Stimulated activated CD8-positive, alpha-beta memory T cell treated with anti-CD3 and anti-CD28 coated beads, Interleukin-12 subunit alpha, Interleukin-12 subunit beta, amount 100 ng/mL, for 24 hours (primary cell): Measurements from ENCODE around the gene PPM1F.
"Not testable (repeated sequence)": the region's sequence is repeated elsewhere in the genome, so short reads cannot be mapped to it uniquely, and the experiment has no call there.

Source experiments
- DNase-seq: peaks from one replicate; pipeline ENCODE4 v3.0.0-alpha.2; 2020; ENCODE audit errors: extremely low read depth

Gene PPM1F

DNA sequence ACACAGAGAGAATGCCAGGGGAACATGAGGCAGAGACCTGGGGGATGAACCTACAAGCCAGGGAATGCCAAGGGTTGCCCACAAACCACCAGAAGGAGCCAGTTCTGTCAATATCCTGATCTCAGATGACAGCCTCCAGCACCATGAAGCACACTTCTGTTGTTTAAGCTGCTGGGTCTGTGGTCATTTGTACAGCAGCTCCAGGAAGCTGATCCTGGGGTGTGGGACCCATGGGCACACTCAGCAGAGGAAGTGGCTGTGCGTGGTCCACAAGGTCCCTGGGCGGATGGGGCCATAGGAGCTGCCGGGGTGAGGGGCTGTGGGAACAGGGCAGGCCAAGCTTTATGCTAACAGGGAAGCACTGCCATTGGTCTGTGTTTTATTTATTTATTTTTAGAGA, 12.1 kb downstream of the PPM1F start:
- DNase-seq: no peak

DNA sequence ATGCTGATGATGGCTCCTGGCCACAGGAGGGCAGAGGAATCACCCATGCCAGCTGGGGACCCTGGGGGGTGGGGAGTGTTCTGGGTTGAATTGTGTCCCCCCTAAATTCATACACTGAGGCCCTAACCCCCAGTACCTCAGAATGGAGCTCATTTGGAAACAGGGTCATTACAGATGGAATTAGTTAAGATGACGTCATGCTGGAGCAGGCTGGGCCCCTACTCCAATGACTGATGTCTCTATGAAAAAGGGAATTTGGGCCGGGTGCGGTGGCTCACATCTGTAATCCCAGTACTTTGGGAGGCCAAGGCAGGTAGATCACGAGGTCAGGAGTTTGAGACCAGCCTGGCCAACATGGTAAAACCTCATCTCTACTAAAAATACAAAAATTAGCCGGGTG, 12.7 kb downstream of the PPM1F start:
- DNase-seq: not testable (repeated sequence)

DNA sequence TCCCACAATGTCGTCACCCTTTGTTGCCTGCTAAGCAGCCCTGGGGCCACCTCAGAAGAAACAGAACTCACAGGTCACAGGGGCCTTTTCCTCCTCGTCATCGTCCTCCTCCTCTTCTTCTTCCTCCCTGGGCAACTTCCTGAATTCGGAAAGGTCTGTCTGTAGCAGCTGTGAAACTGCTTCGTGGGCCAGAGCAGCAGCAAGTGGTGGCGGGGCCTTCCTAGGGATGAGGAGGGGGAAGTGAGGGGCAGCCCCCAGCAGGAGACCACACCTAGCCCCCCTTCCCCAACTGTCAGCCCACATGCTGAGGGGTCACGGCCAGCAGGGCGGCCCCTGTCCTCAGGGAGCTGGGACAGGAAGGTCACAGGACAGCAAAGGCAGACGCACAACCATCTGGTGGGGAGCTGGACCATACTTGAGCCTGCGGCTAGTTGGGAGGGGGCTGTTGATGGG, 13.2 kb downstream of the PPM1F start:
- DNase-seq: no peak

DNA sequence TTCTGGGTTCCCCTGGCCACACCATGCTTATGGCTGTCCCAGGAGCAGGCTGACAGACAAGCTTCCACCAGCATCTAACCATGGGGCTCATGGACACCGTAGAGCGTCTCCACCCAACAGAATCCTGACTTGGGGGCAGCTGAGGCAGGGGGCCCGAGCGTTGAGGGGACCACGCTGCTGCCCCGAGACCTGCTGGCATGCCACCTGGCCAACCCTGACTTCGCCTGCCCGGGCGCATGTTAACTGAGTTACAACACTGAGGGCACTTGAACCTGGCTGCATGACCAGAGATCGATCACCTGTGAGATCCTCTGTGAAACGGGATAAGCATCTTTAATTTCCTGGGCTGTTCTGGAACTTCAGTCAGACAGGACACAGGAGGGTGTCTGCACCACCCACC, 13.7 kb downstream of the PPM1F start:
- no peak for DNase-seq

DNA sequence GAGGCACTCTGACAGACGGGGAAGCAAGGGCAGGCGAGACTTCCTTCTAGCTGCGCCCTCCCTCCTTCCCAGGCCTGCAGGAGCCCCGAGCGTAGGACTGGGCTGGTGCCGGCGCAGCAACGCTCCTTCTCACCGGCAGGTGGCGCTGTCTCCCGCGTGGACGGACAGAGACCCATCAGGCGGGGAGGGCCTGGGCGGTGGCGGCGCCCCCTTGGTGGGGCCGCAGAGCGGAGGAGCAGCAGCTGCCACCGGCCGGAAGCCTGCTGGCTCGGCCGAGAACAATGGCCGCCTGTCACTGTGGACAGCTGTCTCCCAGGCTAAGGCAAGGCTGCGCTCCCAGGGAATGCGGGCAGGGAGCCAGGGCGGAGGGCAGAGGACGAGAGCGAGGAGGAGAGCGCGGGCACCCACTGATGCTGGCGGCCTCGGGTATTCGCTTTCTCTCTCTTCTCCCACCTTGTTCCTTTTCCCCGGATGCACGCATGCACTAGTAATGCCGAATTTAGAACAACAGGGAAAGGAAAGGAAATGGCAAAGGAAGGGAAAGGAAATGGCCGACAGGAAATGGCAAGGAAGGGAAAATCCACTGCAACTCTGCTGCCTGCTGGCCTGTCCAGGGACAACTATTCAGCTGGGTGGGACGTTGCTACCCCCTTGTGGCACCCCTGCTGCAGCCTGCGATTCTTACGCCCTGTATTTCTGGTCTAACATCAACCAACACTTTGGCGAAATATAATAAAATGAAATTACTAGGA, 14.4 kb downstream of the PPM1F start:
- DNase-seq: peak; percentile 76

DNA sequence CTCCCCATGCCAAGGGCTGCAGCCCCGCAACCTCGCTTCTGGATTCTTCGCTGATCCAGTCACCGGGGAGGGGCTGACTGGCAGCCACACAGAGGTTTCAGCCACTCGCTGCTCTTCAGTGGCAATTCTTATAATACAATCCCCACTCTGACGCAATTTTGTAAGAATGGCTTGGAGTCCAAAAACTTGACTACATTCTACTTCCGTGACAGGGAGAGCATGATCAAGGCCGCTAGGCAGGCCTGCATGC, 14.9 kb downstream of the PPM1F start:
- no peak for DNase-seq

DNA sequence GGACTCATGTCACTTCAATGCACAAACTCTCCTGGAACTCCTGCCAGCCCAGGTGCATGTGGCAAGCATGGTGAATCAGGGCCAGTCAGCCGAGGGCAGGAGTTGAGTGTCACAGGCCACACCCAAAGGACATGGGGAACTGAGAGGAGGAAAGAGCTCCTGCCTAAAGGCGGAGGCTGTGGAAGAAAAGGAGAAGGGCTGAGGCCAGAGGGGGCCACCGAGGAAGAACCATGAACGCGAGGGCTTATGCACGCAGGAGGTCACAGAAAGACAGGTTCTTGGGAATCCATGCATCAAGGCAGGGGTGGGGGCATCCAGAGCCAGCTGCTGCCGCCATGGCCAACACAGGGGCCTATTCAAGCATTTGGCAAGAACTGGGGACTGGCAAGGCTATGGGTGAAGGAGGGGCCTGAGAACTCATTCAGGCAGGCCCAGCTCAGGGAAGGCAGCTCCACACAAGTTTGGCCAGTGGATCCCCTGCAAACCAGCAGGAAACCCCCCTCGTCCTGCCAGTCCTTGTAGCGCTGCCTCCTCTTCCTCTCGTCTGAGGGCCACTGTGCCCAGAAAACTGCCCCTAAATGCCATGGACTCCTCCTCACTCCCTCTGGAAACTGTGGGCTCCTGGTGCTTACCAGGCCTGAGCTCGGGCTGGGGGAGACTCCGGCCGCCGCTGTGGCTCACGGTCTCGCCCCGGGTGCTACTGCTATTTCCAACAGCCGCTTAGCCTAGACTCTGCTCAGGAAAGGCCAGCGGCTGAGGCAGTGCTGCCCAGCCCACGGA, 15.4 kb downstream of the PPM1F start:
- no peak for DNase-seq

DNA sequence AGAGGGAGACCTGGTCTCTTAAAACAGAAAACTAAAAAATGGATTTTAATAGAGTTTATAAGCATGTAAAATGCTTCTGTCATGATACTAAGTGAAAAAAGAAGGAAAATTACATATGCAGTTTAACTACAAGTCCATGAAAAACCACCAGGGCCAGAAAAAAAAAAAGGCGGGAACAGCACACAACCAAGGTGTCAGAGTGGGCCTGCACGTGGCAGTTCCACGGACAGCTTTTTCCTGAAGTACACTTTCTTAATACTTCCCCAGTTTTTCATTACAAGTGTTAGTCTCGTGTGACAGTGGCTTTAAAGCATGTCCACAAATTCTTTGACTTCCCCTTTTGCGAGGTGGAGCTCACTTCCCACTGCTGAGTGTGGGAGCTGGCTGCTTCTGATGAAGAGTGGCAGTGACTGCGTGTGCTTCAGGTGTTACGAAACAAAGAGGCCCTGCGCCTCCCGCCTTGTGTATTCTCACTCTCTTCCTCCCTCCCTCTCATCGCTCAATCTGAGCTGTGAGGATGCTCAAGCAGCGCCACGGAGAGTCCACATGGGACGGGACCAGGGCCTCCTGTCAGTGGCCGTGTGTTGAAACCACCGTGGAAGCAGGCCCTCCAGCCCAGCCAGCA, 16.4 kb downstream of the PPM1F start:
- no peak for DNase-seq

DNA sequence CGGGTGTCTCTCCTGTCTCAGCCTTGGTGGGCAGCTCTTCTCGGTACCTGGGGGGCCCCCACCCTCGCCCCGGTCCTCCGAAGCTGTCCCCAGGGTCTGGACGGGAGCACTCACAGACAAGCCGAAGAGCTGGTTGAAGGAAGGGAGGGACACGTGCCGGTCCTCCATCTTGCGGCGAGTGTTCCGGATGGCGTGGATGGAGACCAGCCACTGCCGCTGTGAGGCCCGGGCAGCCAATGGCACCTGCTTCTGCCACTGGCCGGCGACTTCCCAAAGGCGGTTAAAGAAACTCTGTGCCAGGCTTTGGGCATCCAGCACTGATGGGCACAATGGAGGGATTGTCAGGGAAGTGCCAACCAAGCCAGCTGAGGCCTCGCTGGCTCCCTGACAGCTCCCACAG, 18.7 kb downstream of the PPM1F start:
- DNase-seq: no peak

DNA sequence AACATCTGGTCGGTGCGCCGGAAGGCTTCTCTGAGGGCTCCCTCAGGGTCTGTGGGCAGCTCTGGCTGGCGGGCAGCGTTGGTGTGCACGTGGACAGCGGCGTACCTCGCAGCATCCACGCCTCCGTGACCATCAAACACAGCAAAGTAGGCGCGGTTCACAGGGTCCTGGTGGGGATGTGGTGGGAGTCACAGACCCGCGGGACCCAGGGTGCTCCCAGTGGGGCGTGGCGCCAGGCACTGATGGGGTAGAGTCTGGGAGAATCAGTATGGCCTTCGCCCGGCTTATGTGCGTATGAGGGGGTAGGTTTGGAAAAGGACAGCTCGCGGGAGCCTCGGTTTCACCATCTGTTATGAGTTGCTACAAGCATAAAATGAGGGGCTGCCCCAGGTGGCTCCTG, 19.2 kb downstream of the PPM1F start:
- no peak for DNase-seq

DNA sequence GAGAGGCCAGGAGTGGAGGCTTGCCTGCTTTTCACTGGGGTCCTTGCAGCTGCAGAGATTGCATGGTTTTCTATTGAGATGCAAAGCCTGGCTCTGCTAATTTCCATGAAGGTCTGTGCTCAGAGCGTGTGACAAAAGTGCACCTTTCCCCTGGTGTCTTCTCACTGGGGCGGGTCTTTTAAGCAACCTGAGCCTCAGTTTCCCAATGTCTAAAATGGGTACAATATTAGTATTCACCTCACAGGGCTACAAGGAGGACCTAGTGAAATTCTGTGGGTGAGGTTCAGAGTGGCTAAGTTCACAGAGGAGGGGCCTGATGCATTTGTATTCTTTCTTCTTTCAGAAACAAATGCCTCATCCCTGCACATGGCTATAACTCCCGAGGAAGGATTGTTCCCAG, 20.3 kb downstream of the PPM1F start:
- DNase-seq: no peak

DNA sequence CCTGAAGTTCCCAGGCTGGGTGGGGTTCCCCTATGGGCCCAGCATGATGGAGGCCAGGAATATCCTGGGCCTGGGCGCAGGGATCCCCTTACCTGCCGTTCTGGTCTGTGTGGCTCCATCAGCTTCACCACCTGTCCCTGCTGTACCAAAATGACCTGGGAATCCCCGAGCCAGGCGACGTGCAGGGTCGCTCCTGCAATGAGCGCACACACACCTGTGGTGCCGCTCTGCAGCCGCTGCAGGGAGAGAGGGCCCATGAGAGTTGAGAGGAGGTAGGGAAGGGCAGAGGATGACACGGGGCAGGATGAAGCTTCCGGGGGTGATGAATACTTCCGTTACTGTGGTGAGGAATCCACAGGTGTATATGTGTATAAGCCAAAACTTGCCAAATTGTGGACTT, 21.6 kb downstream of the PPM1F start:
- DNase-seq: no peak

DNA sequence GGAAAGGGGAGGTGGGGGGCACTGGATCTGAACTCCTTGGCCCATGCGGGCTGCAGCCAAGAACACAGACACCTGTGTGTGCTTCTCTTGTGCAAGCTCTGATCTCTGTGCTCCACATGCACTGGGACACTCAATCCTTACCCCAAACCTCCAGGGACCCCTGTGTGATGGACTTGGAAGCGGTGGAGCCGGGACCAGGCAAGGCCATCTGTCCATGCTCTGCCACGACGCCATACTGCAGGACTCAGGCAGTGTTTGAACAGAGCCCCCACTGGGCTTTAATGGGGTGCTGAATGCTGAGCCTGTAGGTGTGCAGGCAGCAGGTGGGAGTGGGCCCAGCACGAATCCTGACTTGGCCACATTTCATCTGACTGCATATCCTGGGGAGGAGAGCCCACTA, 23.4 kb downstream of the PPM1F start:
- no peak for DNase-seq

DNA sequence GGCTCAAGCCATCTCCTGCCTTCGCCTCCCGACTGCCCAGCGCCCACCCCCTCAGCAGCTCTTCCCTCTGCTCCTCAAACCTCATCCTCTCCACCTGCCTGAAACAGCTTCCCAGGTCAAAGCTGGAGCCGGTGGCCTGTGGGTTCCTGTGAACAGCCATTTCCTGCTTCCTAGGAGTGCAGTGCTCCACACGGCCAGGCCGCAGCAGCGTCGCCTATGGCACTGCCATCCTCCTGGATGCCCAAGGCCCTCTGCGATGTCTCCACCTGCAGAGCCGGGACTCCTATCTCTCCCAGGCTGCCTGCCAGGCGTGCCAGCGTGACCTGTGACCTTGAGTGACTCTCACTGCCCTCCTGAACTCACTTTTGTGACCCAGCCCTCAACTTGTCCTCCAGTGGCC, 24.6 kb downstream of the PPM1F start:
- no peak for DNase-seq

DNA sequence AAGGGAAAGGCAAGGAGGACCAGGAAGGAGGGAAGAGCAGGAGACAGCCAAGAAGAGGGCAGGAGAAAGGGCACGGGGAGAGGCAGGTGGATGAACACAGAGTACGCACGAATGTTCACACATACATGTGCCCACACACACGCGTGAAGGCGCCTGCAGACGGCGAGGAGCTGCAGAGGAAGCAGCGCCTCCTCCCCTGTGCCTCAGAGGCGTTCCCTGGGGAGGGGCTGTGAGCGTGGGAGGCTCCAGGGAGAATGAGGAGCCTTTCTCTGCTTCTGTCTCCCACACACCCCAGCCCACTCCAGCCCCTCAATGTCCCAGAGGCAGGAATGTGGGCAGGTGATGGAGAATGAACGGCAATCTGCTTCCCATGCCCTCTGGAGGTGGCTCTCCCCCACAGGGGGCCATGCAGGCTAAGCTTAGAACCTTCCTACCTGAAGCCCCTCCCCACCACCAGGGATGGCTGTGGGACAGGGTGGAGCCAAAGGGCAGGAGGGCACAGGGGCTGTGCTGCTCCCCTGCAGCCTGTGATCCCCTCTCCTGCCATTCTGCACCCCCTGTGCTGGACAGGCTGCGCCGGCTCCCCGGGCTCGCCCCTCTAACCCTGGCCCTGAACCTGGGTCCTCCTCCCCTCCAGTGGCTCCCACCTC, 25.3 kb downstream of the PPM1F start:
- no peak for DNase-seq

DNA sequence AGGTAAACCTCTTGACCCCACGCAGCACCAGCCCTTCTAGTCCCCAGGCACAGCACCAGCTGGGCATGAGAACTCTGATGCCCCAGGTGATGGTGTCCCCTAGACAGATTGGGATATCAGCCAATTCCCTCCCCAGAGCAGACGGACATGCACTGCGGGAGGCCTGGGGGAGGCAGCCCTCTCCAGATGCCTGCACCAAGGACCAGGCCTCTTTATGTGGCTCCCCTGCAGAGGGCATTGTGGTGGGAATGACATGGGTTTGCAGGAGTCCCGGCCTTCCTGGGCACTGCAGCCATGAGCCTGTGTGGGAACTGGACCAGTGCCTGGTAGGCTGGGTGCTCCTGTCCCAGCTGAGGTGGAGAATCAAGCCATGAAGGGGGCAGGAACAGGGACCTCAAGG, 25.9 kb downstream of the PPM1F start:
- no peak for DNase-seq

DNA sequence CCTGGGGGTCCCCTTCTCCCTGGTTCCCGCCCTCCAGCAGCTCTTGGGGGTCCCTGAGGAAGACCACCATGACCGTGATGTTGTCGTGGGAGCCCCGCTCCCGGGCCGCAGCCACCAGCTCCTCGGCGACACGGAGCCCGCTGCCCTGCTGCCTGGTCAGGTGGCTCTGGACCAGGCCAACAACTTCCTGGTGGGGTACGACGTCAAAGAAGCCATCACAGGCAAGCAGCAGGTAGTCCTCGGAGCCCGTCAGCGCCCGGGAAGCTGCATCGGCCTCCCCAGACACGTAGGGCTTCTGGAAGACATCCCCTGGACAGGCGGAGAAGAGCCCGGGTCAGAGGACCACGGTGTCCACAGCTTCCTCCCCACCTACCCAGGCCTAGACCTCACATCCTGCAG, 29.5 kb downstream of the PPM1F start:
- no peak for DNase-seq

DNA sequence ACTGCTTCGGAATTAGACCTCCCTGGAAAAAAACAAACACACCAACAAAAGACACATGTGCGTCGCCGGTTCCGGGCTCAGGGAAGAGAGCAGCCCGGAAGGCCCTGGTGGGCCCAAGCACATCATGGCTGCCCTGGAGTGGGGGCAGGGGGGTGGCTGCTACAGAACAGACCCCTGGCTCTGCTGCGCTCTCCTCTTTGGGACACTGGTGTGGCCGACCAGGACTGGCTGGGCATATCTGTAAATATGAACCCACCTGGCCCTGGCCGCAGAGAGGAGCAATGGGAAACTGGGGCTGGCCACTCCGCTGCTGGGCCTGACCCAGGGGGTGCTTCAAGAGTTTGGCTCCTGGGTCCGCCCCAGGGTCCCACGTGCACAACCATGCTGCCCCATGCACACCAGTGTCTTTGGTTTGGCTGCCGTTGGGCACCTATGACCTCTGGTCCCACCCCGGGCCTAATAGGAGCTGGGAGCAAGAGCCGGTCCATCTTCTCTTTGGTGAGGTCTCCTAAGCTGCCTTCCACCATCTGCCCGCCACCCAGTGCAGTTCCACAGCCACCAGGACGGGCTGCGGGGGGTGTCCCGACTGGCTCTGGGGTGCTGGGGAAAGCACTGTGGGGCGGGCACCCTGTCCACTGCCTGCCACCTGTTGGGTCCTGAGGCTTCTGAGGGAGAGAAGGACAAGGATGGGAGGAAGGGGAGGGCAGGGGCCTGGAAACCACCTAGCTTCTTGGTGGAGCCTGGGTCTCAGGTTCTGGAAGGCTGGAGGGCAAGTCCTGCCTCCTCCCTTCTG, 30.1 kb downstream of the PPM1F start:
- DNase-seq: no peak

DNA sequence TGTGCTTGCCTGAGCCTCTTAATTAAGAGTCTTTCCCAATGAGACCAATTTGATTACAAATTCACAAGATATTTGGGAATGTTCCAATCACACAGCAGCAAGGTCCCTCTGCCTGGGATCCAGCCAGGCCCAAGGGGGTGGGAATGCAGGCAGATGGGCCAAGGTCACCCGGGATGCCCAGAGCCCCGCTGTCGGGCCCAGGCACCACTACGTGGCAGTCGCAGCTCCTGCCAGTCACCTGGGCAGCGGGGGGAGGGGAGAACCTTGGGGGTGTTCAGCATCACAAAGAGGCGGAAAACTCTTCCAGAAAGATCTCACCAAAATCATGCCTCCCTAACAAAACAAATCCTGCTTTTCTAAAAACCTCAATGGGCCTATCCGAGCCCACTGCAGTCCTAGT, 30.9 kb downstream of the PPM1F start:
- DNase-seq: no peak

DNA sequence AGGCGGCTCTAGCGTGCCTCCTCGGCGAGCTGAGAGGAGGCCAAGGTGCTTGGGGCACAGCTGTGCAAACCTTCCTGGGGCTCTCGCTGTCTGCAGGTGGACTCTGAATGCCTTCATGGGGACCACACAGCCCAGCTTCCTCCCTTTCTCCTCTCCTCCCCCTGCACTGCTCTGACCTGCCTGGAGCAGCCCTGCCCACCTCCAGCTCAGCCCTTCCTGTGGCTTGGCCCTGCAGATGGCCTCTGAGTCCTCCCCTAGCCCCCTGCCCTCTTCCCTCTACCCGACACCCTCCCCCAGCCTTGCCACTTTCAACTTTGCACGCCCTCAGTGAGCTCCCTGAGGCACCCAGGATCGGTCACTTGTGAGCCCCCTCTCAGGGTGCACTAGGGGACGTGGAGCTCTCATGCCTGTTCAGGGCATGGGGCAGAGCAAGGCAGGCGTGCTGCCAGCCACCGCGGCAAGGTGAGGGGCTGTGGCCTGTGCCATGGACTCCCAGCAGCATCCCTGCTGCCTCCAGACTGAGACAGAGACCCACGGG, 31.4 kb downstream of the PPM1F start:
- DNase-seq: no peak

DNA sequence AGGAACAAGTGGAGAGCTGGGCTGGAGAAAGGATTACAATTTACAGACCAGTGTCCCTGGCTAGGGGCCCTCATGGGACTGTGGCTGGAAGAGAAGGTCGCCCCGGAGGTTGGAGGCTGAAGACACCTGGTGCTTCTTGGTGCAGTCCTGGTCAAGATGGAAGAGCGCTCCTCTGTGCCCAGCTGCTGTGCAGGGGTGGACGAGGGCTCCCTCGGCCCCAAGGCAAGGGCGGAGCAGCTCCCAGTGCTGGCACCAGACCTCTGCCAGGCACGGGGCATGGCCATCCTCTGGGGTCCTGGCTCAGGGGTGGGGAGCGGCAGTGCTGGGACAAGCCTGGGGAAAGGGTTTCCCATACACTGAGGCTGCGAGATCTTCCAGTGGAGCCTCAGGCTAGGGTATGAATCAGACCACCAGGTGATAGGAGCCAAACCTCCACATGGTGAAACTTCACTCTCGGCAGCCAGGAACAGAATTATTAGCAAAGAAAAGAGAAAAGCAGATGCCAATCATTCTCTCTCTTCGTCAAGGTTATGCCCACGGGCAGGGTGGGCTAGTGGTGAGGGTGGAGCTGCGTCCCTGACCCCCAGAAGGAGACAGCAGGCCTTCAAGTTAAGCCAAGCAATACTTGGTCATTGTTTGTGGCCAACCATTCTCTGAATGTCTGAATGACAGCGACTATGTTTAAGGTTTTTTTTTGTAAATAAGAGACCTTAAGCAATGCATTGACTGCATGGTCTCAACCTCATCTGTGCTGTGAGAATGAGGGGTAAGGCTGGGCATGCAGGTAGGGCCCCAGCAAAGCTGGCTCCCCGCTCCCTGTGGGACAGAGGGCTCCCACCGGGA, 32.1 kb downstream of the PPM1F start:
- DNase-seq: no peak
